Body of pancreas (tissue), 4 donors: ENCODE data around the gene DCP2. TPM values are rescaled to one million over a fixed set of nuclear protein-coding genes. Genes with fewer than 3 reads are reported as not detected.

Experiments
- ATAC-seq: fragments of 150-250 bp; one replicate; pipeline ENCODE4 v1.9.1; 2016
- DNase-seq, 4 donors: peaks; one replicate each; pipeline ENCODE4 v3.0.0-alpha.2; 2019
- H3K27ac ChIP-seq, 4 donors: fragments of 200-600 bp; sonication (generic); 1 replicate in 3 of 4; 2 replicates in 1 of 4; pipeline versions ENCODE4 v1.5.1 to v1.6.1; 2016 to 2019; ENCODE audit warnings: mild to moderate bottlenecking in 1 of 4, mixed read lengths in 1 of 4, moderate library complexity in 1 of 4
- H3K27me3 ChIP-seq, 2 donors: fragments of 200-600 bp; sonication (generic); one replicate each; pipeline ENCODE4 v1.6.0; 2016; ENCODE audit warnings: mild to moderate bottlenecking in 1 of 2
- H3K36me3 ChIP-seq, 2 donors: fragments of 200-600 bp; sonication (generic); replicated peaks in 1 of 2; 2 replicates each; pipeline ENCODE4 v1.5.1; 2016; ENCODE audit warnings: low read depth in 2 of 2; ENCODE audit not compliant: insufficient read depth in 1 of 2
- H3K4me1 ChIP-seq: fragments of 200-600 bp; sonication (generic); one replicate; pipeline ENCODE4 v1.6.0; 2016
- H3K4me3 ChIP-seq, 2 donors: fragments of 200-600 bp; sonication (generic); 1 replicate in 1 of 2; 2 replicates in 1 of 2; pipeline ENCODE4 v1.5.1; 2016 to 2019
- H3K9me3 ChIP-seq, 3 donors: fragments of 200-600 bp; sonication (generic); 1 replicate in 2 of 3; 2 replicates in 1 of 3; pipeline ENCODE4 v1.5.1; 2016
- POLR2A ChIP-seq, 3 donors: fragments of 450-650 bp; IDR thresholded peaks; one replicate each; pipeline ENCODE4 v1.6.1; 2016; ENCODE audit warnings: antibody characterized with exemption in 3 of 3, mild to moderate bottlenecking in 2 of 3
- WGBS, 2 donors: methylation state at CpG; one replicate each; pipeline ENCODE4 v1.1.5; 2017; 5-methylcytosine and 5-hydroxymethylcytosine counted together
- intact Hi-C: fragments of 100-400 bp; cut with DNase I; formaldehyde crosslinking; loops from one replicate; pipeline ENCODE4 v1.15.1; 2023
- total RNA-seq, 2 donors: library from RNA; depleted of rRNA; stranded (reverse); fragments of >200 nt; gene quantifications; one replicate each; pipeline ENCODE4 v1.1.0, GENCODE V29; 2016
- TF ChIP-seq, protein P1 (sequence below), 7 experiments: fragments of 450-650 bp in 4 of 7; fragments of 200-600 bp in 3 of 7; sonication (generic) in 3 of 7; IDR thresholded peaks; one replicate each; pipeline ENCODE4 v1.5.1; 2016 to 2019; ENCODE audit warnings: antibody characterized with exemption in 7 of 7

Gene DCP2
- total RNA-seq, 2 donors from 2014 or later, result 11.2 to 12.5 TPM

DNA sequence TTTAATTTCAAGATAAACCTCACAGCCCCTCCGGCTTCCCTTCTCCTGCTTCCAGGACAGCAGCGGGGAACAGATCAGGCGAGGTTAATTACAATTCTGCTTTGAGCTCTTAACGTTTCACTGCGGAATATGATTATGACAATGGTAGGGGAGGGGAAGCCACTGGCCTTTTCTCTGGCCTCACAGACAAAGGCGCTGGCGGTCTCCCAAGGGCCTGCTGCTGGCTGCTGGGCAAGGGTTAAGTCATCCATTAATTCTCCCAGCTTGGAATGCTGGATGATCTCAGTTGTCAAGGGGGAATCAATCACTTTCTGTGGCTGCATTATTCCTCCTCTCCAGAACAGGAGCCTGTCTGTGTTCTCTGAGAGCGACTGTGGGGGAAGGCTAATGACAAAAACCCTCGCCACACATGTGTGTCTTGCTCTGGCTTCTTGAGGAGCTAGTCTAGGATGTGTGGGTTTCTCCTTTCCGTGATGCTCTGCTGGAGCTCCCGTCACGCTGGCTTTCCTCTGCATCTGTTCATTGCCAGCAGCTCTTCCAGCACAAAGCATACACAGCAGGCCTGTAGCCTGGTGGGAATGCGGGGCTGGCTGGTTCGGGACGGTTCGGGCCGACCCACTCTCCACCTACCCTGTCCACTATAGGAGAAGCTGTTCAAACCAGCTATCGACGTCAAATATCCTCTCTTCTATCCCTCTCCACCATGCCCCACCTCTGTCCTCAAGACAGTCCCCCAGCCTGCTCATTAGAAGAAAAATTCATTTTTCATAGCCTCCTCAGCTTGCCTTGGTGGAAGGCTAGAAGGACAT lies 82.8 kb downstream of the DCP2 start:
- ATAC-seq, result no peak
- intact Hi-C loops, result no loop called here
- H3K36me3 ChIP-seq, result no peaks in the 10 kb centered on the region
- TF ChIP-seq POLR2A (IDR thresholded peaks at IDR 0.05), result no peak
- TF ChIP-seq, protein P1, sequence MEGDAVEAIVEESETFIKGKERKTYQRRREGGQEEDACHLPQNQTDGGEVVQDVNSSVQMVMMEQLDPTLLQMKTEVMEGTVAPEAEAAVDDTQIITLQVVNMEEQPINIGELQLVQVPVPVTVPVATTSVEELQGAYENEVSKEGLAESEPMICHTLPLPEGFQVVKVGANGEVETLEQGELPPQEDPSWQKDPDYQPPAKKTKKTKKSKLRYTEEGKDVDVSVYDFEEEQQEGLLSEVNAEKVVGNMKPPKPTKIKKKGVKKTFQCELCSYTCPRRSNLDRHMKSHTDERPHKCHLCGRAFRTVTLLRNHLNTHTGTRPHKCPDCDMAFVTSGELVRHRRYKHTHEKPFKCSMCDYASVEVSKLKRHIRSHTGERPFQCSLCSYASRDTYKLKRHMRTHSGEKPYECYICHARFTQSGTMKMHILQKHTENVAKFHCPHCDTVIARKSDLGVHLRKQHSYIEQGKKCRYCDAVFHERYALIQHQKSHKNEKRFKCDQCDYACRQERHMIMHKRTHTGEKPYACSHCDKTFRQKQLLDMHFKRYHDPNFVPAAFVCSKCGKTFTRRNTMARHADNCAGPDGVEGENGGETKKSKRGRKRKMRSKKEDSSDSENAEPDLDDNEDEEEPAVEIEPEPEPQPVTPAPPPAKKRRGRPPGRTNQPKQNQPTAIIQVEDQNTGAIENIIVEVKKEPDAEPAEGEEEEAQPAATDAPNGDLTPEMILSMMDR (IDR thresholded peaks at IDR 0.05), result no peak
- no peak overlapping the region for H3K27ac ChIP-seq
- no peaks in the 10 kb centered on the region for H3K27me3 ChIP-seq
- H3K4me1 ChIP-seq, result no peaks in the 10 kb centered on the region
- no peaks in the 10 kb centered on the region for H3K9me3 ChIP-seq
- WGBS, 2 donors, result 64 to 78% methylated on average over 17 to 19 of the region's 19 CpGs
- DNase-seq, result no peak
- no peak overlapping the region for H3K4me3 ChIP-seq

DNA sequence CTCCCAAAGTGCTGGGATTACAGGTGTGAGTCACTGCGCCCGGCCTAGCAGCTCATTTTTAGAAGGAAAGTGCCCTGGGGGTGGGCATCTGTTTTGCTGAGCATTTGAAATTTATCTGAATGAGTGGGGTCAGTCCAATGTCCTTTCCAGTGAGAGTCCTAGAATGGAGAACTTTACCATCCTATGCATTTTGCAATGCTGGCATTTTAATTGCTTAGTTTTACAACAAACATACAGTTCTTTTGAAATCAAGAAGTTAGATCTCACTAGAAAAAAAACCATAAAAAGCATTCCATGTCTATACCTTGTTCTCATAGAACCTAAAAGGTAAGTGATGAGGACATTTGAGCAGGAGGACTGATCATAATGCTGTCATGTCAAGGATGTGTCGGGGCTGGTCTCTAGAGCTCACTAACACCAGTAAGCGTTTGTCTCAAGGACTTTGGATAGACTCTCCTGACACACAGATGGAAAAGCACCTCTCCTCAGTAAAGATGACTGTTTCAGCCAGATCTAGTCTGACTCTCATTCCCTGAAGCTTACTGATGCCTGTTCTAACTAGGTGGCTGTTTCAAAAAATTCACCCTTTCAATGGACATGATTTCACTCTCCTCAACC lies 83.9 kb downstream of the DCP2 start:
- Histone ChIP-seq H3K27ac (no peak overlapping the region), H3K27me3 (no peaks in the 10 kb centered on the region), H3K4me1 (no peaks in the 10 kb centered on the region), H3K36me3 (no peaks in the 10 kb centered on the region), H3K4me3 (no peak overlapping the region), H3K9me3 (no peaks in the 10 kb centered on the region)
- 74 to 91% methylated on average over 4 of the region's 4 CpGs for WGBS, 2 donors
- TF ChIP-seq, protein P1 (IDR thresholded peaks at IDR 0.05), result no peak
- no peak for TF ChIP-seq POLR2A (IDR thresholded peaks at IDR 0.05)
- ATAC-seq, result no peak
- intact Hi-C loops, result no loop called here
- no peak for DNase-seq

DNA sequence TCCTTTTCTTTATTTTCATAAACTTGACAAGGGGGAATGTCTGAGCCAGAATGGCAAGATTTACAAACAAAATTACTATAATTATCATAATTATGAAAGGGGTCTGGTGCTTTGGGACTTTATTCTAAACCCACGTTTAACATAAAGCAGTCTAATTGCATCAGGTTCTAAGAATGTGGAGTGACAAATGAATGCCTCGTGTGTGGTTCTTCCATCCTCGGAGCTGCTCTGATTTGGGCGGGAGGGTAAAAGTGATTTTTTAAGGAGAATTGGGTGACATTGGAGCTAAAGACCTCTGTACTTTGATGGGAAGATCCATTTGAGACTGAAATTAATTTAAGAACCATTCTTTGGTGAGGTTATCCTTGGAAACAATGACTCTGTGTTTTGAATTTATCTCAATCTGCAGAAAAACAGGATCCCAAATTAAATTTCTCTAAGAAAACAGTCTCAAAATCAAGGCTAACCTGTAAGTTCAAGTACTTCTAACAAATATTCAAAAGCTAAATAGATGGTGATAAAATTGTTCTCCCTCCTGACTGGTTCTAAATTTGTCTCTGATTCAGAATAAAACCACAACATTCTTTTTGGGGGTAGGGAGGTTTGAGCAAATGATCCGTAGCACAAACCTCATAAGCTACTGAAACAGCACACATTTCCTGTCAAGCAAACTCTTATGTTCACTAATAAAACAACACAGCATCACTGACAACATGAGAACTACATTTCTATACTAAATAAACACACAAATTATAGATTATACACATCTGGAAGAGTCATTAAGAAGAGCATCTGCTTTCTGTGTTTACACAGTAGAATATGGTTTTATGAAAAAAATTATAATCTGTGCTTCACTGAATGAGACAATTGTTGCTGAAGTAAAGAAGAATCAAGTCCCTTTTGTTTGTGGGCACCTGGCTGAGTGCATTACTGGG lies 85.5 kb downstream of the DCP2 start:
- H3K27me3 ChIP-seq, result no peaks in the 10 kb centered on the region
- WGBS, 2 donors, result 69 to 73% methylated on average over 5 of the region's 5 CpGs
- H3K4me1 ChIP-seq, result no peaks in the 10 kb centered on the region
- intact Hi-C loops, result no loop called here
- no peaks in the 10 kb centered on the region for H3K9me3 ChIP-seq
- ATAC-seq (no peak), DNase-seq (no peak)
- H3K36me3 ChIP-seq, result no peaks in the 10 kb centered on the region
- H3K27ac ChIP-seq, result no peak overlapping the region
- no peak overlapping the region for H3K4me3 ChIP-seq
- TF ChIP-seq, protein P1 (IDR thresholded peaks at IDR 0.05), result no peak
- no peak for TF ChIP-seq POLR2A (IDR thresholded peaks at IDR 0.05)

DNA sequence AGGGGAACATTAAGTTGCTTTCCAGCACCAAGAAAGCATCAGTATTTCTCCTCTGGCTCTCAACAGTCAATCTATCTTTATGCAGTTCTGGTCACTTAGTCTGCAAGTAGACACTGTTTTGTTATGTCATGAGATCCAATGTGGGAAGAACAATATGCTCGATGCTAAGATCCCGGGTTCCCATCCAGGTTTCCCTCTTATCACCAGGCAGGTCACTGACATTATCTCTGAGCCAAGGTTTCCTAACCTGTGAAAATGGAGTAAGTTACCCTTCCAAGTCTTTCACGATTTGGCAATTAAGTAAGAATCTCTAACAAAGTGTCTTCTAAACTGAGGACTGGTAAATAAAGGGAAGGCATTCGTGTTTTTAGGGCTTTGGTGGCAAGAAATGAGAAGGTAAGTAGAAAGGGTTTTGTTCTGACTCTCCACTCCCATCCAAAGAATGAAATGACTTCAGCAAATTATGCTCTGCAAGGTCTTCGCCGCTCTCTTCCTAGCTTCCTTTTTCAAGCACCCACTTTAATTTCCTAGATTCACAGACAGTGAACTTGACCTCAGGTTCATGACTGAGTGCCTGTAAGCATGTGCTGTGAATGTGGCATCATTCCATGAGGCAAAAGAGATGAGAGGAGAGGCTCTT lies 86.4 kb downstream of the DCP2 start:
- WGBS, 2 donors, result 68 to 84% methylated on average over 6 of the region's 6 CpGs
- Histone ChIP-seq H3K4me3 (no peak overlapping the region), H3K9me3 (no peaks in the 10 kb centered on the region), H3K4me1 (no peaks in the 10 kb centered on the region), H3K27me3 (no peaks in the 10 kb centered on the region), H3K27ac (no peak overlapping the region), H3K36me3 (no peaks in the 10 kb centered on the region)
- intact Hi-C loops, result no loop called here
- ATAC-seq, result no peak
- no peak for DNase-seq
- TF ChIP-seq, protein P1 (IDR thresholded peaks at IDR 0.05), result no peak
- TF ChIP-seq POLR2A (IDR thresholded peaks at IDR 0.05), result no peak
